22Rv1 (cell line): ENCODE results near the gene ASIC4.

Experiments used
- H3K27ac ChIP-seq: fragments of 450-650 bp; 2 replicates; pipeline ENCODE4 v1.5.1; 2017
- ZFX ChIP-seq: fragments of 450-650 bp; IDR thresholded peaks from 2 replicates; pipeline ENCODE4 v1.6.1; 2017; ENCODE audit warnings: antibody characterized with exemption, borderline replicate concordance
- TF ChIP-seq, protein P1 (sequence below): fragments of 450-650 bp; IDR thresholded peaks from 2 replicates; pipeline ENCODE4 v1.5.1; 2017; ENCODE audit warnings: mild to moderate bottlenecking

The ASIC4 gene

DNA sequence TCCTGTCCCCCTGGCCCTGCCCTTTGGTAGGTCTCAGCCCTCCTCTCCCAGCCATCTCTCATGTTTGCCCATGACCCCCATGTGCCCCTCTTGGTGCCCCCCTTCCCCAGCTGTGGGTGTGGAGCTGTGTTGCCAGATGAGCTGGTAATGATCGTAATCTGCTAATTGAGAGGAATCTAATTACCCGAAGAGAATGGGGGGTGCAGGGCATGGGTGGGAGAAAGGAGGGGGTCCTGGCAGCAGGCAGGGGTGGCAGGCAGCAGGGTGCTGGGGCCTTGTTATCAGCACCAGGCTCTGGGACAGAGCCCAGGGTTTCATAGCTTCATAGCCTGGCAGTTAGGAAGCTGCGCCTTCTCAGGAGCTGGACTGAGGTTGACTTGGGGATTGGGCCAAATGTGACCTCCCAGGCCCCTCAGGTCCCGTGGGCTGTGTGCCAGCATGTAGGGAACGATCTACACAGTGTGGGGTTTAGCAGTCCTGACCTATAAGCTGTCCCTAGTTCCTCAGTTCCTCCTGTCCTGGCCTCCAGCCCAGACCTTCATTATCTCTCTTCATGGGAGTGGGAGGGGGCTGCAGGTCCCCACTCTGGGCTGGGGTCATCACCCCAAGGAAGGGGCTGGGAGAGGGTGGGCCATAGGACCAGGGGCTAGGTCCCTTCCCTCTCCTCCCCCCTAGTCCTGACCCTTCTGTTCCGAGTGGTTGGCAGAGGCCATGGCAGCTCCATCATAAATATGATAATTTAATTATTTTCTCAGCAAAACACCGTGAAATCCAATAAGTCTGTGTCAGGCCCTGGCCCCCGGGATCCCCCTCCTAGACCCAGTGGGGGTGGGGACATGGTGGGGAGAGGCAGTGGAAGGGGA, 6.5 kb upstream of the ASIC4 start:
- TF ChIP-seq ZFX, result no peak
- TF ChIP-seq, protein P1, sequence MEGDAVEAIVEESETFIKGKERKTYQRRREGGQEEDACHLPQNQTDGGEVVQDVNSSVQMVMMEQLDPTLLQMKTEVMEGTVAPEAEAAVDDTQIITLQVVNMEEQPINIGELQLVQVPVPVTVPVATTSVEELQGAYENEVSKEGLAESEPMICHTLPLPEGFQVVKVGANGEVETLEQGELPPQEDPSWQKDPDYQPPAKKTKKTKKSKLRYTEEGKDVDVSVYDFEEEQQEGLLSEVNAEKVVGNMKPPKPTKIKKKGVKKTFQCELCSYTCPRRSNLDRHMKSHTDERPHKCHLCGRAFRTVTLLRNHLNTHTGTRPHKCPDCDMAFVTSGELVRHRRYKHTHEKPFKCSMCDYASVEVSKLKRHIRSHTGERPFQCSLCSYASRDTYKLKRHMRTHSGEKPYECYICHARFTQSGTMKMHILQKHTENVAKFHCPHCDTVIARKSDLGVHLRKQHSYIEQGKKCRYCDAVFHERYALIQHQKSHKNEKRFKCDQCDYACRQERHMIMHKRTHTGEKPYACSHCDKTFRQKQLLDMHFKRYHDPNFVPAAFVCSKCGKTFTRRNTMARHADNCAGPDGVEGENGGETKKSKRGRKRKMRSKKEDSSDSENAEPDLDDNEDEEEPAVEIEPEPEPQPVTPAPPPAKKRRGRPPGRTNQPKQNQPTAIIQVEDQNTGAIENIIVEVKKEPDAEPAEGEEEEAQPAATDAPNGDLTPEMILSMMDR, result no peak
- no peak overlapping the region for H3K27ac ChIP-seq

DNA sequence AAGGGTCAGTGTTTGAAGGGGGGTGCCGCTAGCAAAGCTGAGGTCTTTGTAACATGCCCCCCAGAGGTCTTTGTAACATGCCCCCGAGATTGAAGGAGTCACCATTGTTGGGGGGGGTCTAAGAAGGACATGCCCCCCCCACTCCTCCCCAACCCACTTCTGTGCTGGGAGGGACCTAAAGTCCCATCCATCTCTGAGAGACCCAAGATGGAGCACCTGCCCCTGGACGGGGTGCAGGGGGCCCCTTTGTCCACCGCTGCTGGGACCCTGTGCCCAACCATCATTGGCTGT, 5.9 kb upstream of the ASIC4 start:
- H3K27ac ChIP-seq, result no peak overlapping the region
- no peak for TF ChIP-seq ZFX
- TF ChIP-seq, protein P1, result no peak

DNA sequence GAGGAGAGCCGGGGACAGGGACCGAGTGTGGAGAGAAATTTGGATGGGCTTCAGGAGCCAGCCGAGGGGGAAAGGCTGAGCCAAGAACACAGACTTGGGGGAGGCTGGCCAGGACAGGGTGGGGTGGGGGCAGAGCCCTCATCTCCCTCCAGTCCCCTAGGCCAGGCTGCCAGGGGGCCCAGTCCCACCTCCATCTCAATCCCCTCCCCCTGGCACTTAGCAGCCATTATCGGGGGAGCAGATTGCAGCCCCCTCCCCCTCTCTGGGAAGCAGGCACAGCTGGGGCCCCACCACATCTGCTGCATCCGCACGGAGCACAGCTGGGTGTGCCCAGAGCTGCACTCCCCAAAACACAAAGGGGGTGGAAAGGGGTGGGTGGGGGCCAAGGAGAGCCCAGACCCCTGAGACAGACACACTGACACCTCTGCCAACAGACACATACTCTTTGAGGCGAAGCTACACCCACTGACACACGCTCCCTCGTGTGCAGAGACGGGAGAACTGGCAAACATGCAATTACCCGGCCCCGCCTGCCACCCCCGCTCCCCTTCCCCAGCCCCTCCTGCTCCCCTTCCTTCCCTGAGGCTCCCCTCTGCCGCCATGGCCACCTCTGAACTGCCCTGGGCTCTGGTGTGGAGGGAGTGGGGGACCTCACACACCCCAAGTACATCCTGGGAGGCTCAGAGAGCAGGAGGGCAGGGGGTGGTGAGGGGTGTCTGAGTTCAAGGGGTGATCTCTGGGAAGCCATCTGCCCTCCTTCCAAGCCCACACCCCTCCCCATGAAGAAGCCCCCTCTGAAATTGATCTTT, 5.1 kb upstream of the ASIC4 start:
- no peak overlapping the region for H3K27ac ChIP-seq
- TF ChIP-seq, protein P1, result no peak
- no peak for TF ChIP-seq ZFX

DNA sequence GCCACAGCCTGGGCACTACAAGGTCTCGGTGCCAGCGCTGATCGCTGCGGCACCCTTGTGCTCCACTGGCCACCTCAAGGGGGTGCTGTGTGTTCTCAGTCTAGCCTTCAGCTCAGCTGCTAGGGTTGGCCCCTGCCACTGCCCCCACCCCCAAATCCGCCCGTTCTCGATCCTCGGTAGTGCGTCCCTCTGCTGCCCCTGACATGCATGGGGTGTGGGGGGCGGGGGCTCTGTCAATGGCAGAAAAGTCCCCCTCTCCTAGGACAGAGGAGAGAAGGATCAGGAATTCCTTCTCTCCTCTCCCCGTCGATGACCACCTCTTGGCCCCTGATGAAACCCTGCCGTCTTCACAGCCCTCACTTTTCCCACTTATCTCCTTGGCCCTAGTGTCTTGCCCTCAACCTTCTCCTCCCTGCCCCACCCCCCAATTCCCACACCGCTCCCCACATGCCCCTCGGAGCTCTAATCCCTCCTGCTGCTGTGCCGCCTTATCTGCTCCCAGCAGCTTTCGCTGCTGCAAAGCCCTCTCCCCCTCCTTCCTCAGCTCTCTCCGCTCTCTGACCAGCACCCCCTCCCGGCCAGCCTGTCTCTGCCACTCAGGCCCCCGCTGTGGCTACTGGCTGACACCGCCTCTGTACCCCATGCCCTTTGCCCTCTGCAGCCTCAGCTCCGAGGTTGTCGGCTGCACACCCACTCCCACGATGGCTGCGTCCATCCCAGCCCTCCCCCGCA, 4.3 kb upstream of the ASIC4 start:
- no peak overlapping the region for H3K27ac ChIP-seq
- TF ChIP-seq, protein P1, result peak; percentile 84
- TF ChIP-seq ZFX, result no peak

DNA sequence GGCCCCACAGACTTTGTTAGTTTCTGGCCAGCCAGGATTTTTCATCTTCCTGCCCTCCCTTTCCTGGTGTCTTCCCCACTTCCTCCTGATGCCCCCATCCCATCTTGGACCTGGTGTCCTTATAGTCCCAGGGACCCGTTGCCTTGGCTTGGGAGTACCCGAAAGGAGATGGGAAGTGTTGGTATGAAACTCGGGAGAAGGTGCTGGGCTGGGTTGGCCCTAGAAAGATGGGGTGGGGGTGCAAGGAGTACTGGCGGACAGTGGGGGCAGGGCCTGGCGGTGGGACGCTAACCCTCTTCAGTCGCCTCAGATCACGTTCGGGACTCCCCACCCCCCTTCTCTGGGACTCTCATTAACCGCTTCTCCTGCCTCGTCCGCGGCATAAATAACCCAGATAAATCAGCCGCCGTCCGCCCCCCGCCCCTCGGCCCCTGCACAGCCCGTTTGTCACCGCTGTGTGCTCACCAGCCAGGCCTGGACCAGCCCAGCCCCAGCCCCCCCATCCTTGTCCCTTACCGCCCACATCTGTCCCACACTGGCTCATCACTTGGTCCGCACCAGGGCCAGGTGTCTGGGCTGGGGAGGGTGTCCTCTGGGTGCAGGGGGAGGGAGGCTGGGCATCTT, 3.7 kb upstream of the ASIC4 start:
- H3K27ac ChIP-seq, result no peak overlapping the region

DNA sequence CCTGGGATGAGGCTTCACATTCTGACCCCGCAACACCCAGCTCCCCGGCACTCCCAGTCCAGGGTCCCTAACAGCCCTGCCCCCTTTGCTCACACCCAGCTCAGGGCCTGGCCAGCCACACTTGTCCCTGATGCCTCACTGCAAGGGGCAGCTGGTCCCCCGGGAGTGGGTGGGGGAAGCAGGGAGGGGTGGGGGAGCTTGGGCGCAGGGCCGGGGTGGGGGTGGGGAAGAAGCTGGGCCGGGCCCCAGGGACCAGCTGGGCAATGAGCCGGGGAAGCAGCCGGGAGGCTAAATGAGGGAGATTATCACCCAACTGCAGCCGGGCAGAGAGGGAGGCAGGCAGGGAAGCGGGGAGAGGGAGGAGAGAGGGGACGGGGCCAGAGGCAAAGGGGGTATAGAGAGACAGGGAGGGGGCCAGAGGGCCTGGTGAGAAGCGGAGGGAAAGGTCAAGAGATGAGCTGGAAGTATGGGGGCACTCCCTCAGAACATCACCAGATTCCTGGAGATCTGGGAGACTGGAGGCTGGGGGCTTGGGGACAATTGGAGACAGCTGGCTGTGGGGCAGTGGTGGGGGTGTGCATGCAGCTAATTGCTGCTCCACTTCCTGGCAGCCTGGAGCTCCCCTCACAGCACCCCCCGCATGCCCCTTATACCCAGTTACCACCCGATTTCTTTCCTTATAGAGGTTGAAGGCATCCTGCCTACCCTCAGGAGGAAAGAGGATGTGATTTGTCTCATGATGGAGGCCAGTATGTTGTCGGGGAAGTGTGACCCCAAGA, 2.5 kb upstream of the ASIC4 start:
- H3K27ac ChIP-seq, result no peak overlapping the region
- TF ChIP-seq, protein P1, result no peak
- no peak for TF ChIP-seq ZFX

More for the DNA sequence above, 3.7 kb upstream of the ASIC4 start:
- TF ChIP-seq, protein P1, result no peak
- TF ChIP-seq ZFX, result no peak
